ENCODE data around the gene NRG2. TPM values are rescaled to one million over a fixed set of nuclear protein-coding genes. Genes with fewer than 3 reads are reported as not detected.

The NRG2 gene
- total RNA-seq, 3 donors from 2014 or later (not counting 1 experiment from before 2014, with no cell fraction given): 0.21 to 0.50 (median 0.40) TPM

DNA sequence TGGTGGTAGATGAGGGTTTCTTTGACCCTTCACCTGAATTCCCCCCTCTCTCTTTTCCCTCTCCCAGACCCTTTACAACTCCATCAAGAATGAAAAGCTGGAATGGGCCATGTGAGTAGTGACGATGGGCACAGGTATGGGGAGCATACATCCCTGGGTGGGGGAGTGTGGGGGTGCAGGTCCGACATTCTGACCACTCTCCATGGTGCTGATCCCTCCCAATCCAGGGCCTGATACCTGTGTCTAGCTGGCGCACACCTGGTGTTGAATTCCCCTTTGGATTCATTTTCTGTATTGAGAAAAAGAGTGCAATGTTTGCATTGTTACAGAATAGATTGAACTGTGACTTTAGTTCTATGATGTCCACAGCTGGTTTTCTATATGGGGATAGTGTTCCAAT lies 207.4 kb downstream of the NRG2 start:
- DNase-seq (no peak), ATAC-seq (no peak)
- 43% methylated on average over 3 of the region's 3 CpGs for WGBS (ENCODE audit: insufficient coverage)
- H3K4me1 Mint-ChIP-seq: no peaks in the 10 kb centered on the region
- no peak overlapping the region for H3K4me3 Mint-ChIP-seq
- H3K27me3 Mint-ChIP-seq (ENCODE audit: low read depth in 2 of 2): peaks cover 12 to 33% of the 10 kb centered on the region in 2 donors
- TF ChIP-seq, protein P1, sequence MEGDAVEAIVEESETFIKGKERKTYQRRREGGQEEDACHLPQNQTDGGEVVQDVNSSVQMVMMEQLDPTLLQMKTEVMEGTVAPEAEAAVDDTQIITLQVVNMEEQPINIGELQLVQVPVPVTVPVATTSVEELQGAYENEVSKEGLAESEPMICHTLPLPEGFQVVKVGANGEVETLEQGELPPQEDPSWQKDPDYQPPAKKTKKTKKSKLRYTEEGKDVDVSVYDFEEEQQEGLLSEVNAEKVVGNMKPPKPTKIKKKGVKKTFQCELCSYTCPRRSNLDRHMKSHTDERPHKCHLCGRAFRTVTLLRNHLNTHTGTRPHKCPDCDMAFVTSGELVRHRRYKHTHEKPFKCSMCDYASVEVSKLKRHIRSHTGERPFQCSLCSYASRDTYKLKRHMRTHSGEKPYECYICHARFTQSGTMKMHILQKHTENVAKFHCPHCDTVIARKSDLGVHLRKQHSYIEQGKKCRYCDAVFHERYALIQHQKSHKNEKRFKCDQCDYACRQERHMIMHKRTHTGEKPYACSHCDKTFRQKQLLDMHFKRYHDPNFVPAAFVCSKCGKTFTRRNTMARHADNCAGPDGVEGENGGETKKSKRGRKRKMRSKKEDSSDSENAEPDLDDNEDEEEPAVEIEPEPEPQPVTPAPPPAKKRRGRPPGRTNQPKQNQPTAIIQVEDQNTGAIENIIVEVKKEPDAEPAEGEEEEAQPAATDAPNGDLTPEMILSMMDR (IDR thresholded peaks at IDR 0.05): no peak
- Histone ChIP-seq H3K27me3 (ENCODE audit: control insufficient read depth, insufficient read depth, low read length) (no peaks in the 10 kb centered on the region), H3K9me3 (ENCODE audit: control insufficient read depth, insufficient read depth, low read length) (no peaks in the 10 kb centered on the region), H3K4me1 (ENCODE audit: control insufficient read depth, insufficient read depth, low read length) (no peaks in the 10 kb centered on the region), H3K36me3 (ENCODE audit: control insufficient read depth, insufficient read depth, low read length) (no peaks in the 10 kb centered on the region), H3K4me3 (ENCODE audit: low read length) (no peak overlapping the region), H3K27ac (ENCODE audit: low read length) (no peak overlapping the region)
- no peaks in the 10 kb centered on the region for H3K36me3 Mint-ChIP-seq
- H3K9me3 Mint-ChIP-seq: no peaks in the 10 kb centered on the region
- intact Hi-C loops (cut with micrococcal nuclease): no loop called here
- H3K27ac Mint-ChIP-seq: no peak overlapping the region

DNA sequence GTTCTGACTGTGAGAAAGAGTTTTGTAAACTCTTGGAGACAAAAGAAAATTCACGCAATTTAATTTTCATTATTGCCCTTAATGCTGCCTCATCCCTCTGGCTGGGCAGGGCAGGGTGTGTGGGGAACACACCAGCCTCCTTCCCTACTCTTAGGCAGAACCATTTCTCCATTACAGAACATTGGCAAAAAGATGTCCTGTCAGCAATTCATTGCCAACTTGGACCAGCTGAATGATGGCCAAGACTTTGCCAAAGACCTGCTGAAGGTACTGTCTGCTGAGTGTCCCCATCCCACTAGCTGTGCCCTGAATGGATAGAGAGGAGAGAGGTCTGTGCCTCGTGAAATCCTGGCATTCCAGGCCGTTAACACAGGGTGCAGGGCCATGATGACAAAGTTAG lies 209.6 kb downstream of the NRG2 start:
- TF ChIP-seq, protein P1 (IDR thresholded peaks at IDR 0.05): no peak
- WGBS (ENCODE audit: insufficient coverage): 74% methylated on average over 3 of the region's 3 CpGs
- H3K27ac ChIP-seq (ENCODE audit: low read length): no peak overlapping the region
- H3K27me3 ChIP-seq (ENCODE audit: control insufficient read depth, insufficient read depth, low read length): no peaks in the 10 kb centered on the region
- Mint-ChIP-seq H3K9me3 (no peaks in the 10 kb centered on the region), H3K36me3 (no peaks in the 10 kb centered on the region), H3K4me1 (no peaks in the 10 kb centered on the region), H3K4me3 (no peak overlapping the region), H3K27me3 (ENCODE audit: low read depth in 2 of 2) (peaks cover 14 to 33% of the 10 kb centered on the region in 2 donors), H3K27ac (no peak overlapping the region)
- DNase-seq (no peak), ATAC-seq (no peak)
- intact Hi-C loops (cut with micrococcal nuclease): no loop called here
- no peaks in the 10 kb centered on the region for H3K36me3 ChIP-seq (ENCODE audit: control insufficient read depth, insufficient read depth, low read length)
- H3K9me3 ChIP-seq (ENCODE audit: control insufficient read depth, insufficient read depth, low read length): no peaks in the 10 kb centered on the region
- no peaks in the 10 kb centered on the region for H3K4me1 ChIP-seq (ENCODE audit: control insufficient read depth, insufficient read depth, low read length)
- no peak overlapping the region for H3K4me3 ChIP-seq (ENCODE audit: low read length)

DNA sequence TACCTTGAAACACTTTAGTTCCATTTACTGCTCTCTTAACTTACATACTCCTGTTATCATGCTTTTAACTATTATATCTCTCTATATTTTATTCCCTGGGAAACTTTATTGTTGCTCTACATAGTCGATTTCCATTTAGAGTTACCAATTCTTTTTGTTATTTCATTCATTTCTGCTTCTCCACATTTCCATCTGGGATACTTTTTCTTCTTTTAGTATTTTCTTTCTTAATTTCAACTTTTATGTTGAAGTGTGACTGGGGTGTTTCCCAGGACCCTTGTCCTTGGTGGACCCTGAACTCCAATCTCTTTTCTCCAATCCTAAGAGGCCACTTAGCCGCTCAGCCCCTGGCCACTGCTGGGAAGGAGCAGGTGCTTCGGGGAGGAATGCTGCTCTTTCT lies 211.5 kb downstream of the NRG2 start:
- Mint-ChIP-seq H3K36me3 (no peaks in the 10 kb centered on the region), H3K4me1 (no peaks in the 10 kb centered on the region), H3K27ac (no peak overlapping the region), H3K4me3 (no peak overlapping the region), H3K9me3 (no peaks in the 10 kb centered on the region), H3K27me3 (ENCODE audit: low read depth in 2 of 2) (peaks cover 14 to 33% of the 10 kb centered on the region in 2 donors)
- Histone ChIP-seq H3K27ac (ENCODE audit: low read length) (no peak overlapping the region), H3K4me1 (ENCODE audit: control insufficient read depth, insufficient read depth, low read length) (no peaks in the 10 kb centered on the region), H3K36me3 (ENCODE audit: control insufficient read depth, insufficient read depth, low read length) (no peaks in the 10 kb centered on the region), H3K4me3 (ENCODE audit: low read length) (no peak overlapping the region), H3K27me3 (ENCODE audit: control insufficient read depth, insufficient read depth, low read length) (no peaks in the 10 kb centered on the region), H3K9me3 (ENCODE audit: control insufficient read depth, insufficient read depth, low read length) (no peaks in the 10 kb centered on the region)
- 71% methylated on average over 3 of the region's 3 CpGs for WGBS (ENCODE audit: insufficient coverage)
- intact Hi-C loops (cut with micrococcal nuclease): no loop called here
- DNase-seq (no peak), ATAC-seq (no peak)
- TF ChIP-seq, protein P1 (IDR thresholded peaks at IDR 0.05): no peak

DNA sequence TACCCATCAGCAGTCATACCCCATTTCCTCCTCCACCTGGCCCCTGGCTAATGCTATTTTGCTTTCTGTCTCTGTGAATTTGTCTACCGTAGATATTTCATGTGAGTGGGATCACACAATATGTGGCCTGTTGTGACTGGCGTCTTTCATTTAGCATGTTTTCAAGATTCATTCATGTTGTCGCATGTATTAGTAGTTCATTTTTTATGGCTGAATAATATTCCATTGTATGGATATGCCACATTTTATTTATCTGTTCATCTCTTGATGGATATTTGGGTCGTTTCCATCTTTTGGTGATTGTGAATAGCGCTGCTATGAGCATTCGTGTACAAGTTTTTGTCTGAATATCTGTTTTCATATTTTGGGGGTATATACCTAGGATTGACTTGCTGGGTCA lies 213.6 kb downstream of the NRG2 start:
- H3K9me3 ChIP-seq (ENCODE audit: control insufficient read depth, insufficient read depth, low read length): no peaks in the 10 kb centered on the region
- peaks cover 8 to 33% of the 10 kb centered on the region in 2 donors for H3K27me3 Mint-ChIP-seq (ENCODE audit: low read depth in 2 of 2)
- WGBS (ENCODE audit: insufficient coverage): 95% methylated on average over 6 of the region's 6 CpGs
- no peak overlapping the region for H3K4me3 ChIP-seq (ENCODE audit: low read length)
- H3K4me1 Mint-ChIP-seq: no peaks in the 10 kb centered on the region
- H3K36me3 ChIP-seq (ENCODE audit: control insufficient read depth, insufficient read depth, low read length): no peaks in the 10 kb centered on the region
- intact Hi-C loops (cut with micrococcal nuclease): no loop called here
- H3K9me3 Mint-ChIP-seq: no peaks in the 10 kb centered on the region
- H3K4me3 Mint-ChIP-seq: no peak overlapping the region
- ATAC-seq: no peak
- H3K27me3 ChIP-seq (ENCODE audit: control insufficient read depth, insufficient read depth, low read length): no peaks in the 10 kb centered on the region
- no peaks in the 10 kb centered on the region for H3K4me1 ChIP-seq (ENCODE audit: control insufficient read depth, insufficient read depth, low read length)
- DNase-seq: no peak
- no peak overlapping the region for H3K27ac Mint-ChIP-seq
- H3K36me3 Mint-ChIP-seq: no peaks in the 10 kb centered on the region
- TF ChIP-seq, protein P1 (IDR thresholded peaks at IDR 0.05): no peak
- H3K27ac ChIP-seq (ENCODE audit: low read length): no peak overlapping the region
